GM23338 (cell line): ENCODE measurements around the gene PITPNC1. TPM values are rescaled to one million over a fixed set of nuclear protein-coding genes. Genes with fewer than 3 reads are reported as not detected.

ENCODE experiments used
- ATAC-seq: fragments of 200-7000 bp; cut with Tn5 transposase; 3 replicates; pipeline ENCODE4 v1.9.1; 2020
- DNase-seq: peaks from one replicate; pipeline ENCODE4 v3.0.0-alpha.2; 2015; ENCODE audit warnings: low spot score
- H2AFZ ChIP-seq: fragments of 200-600 bp; sonication (generic); 2 replicates; pipeline ENCODE4 v1.8.0; 2016; ENCODE audit warnings: antibody characterized with exemption, mild to moderate bottlenecking, moderate library complexity
- H3F3A ChIP-seq: fragments of 200-600 bp; sonication (generic); replicated peaks from 2 replicates; pipeline ENCODE4 v1.8.0; 2017; ENCODE audit warnings: antibody characterized with exemption, mixed run types, low read depth
- H3K27ac ChIP-seq: fragments of 200-600 bp; sonication (generic); 2 replicates; pipeline ENCODE4 v1.6.1; 2016; ENCODE audit warnings: low read depth
- H3K27me3 ChIP-seq: fragments of 200-600 bp; sonication (generic); 2 replicates; pipeline ENCODE4 v1.8.0; 2016; ENCODE audit warnings: mild to moderate bottlenecking, mixed run types, moderate library complexity; ENCODE audit not compliant: insufficient read depth
- H3K36me3 ChIP-seq: fragments of 200-600 bp; sonication (generic); 2 replicates; pipeline ENCODE4 v1.8.0; 2016; ENCODE audit warnings: mild to moderate bottlenecking; ENCODE audit not compliant: insufficient read depth
- H3K4me1 ChIP-seq: fragments of 200-600 bp; sonication (generic); 2 replicates; pipeline ENCODE4 v1.8.0; 2016; ENCODE audit warnings: mild to moderate bottlenecking, moderate library complexity; ENCODE audit not compliant: insufficient read depth
- H3K4me2 ChIP-seq: fragments of 200-600 bp; sonication (generic); 2 replicates; pipeline ENCODE4 v1.7.1; 2017; ENCODE audit warnings: mixed run types
- H3K4me3 ChIP-seq: fragments of 200-600 bp; sonication (generic); 2 replicates; pipeline ENCODE4 v1.6.1; 2016; ENCODE audit warnings: mixed run types
- H3K79me2 ChIP-seq: fragments of 200-600 bp; sonication (generic); replicated peaks from 2 replicates; pipeline ENCODE4 v1.8.0; 2017; ENCODE audit warnings: mild to moderate bottlenecking; ENCODE audit not compliant: insufficient read depth
- H3K9me2 ChIP-seq: fragments of 200-600 bp; sonication (generic); 2 replicates; pipeline ENCODE4 v1.8.0; 2017; ENCODE audit not compliant: insufficient read depth
- H4K20me1 ChIP-seq: fragments of 200-600 bp; sonication (generic); replicated peaks from 2 replicates; pipeline ENCODE4 v1.8.0; 2017; ENCODE audit warnings: mild to moderate bottlenecking; ENCODE audit not compliant: insufficient read depth
- H3K27ac Mint-ChIP-seq: 2 replicates; pipeline ENCODE4 v1.8.0; 2020; ENCODE audit warnings: inconsistent platforms, mild to moderate bottlenecking, moderate library complexity, mixed read lengths
- H3K27me3 Mint-ChIP-seq: 3 replicates; pipeline ENCODE4 v1.8.0; 2022; ENCODE audit warnings: low read depth, mild to moderate bottlenecking, moderate library complexity, mixed read lengths, inconsistent platforms; ENCODE audit not compliant: insufficient read depth, poor library complexity
- H3K36me3 Mint-ChIP-seq: 3 replicates; pipeline ENCODE4 v1.8.0; 2021; ENCODE audit warnings: low read depth, mild to moderate bottlenecking, inconsistent platforms, moderate library complexity, mixed read lengths
- H3K4me1 Mint-ChIP-seq: 3 replicates; pipeline ENCODE4 v1.8.0; 2020; ENCODE audit warnings: mild to moderate bottlenecking, inconsistent platforms, mixed read lengths
- H3K4me3 Mint-ChIP-seq: 3 replicates; pipeline ENCODE4 v1.8.0; 2021; ENCODE audit warnings: moderate library complexity, mild to moderate bottlenecking, inconsistent platforms, mixed read lengths
- H3K9me3 Mint-ChIP-seq: 3 replicates; pipeline ENCODE4 v1.8.0; 2020; ENCODE audit warnings: moderate library complexity, mild to moderate bottlenecking, inconsistent platforms, mixed read lengths
- CREB1 ChIP-seq: fragments of 250-450 bp; sonication (Bioruptor Pico); IDR thresholded peaks from 2 replicates; pipeline ENCODE4 v1.5.0; 2020; ENCODE audit warnings: low read depth, mild to moderate bottlenecking, moderate library complexity
- EZH2 ChIP-seq: fragments of 200-600 bp; sonication (generic); IDR thresholded peaks from one replicate; pipeline ENCODE4 v1.8.0; 2017; ENCODE audit warnings: antibody characterized with exemption, mild to moderate bottlenecking, low read depth; ENCODE audit not compliant: unreplicated experiment
- EZH2phosphoT487 ChIP-seq: fragments of 200-600 bp; sonication (generic); IDR thresholded peaks from one replicate; pipeline ENCODE4 v1.8.1; 2018; ENCODE audit warnings: antibody characterized with exemption; ENCODE audit not compliant: unreplicated experiment
- JUNB ChIP-seq: IDR thresholded peaks from one replicate; pipeline ENCODE4 v1.6.1; 2016; ENCODE audit warnings: antibody characterized with exemption; ENCODE audit not compliant: unreplicated experiment
- STAT1 ChIP-seq: IDR thresholded peaks from one replicate; pipeline ENCODE4 v1.6.1; 2016; ENCODE audit warnings: antibody characterized with exemption; ENCODE audit not compliant: unreplicated experiment
- ZNF114 ChIP-seq: fragments of 250-450 bp; sonication (Bioruptor Pico); IDR thresholded peaks from 2 replicates; pipeline ENCODE4 v1.5.0; 2020; ENCODE audit warnings: mild to moderate bottlenecking, moderate library complexity
- ZNF331 ChIP-seq: fragments of 250-450 bp; sonication (Bioruptor Pico); IDR thresholded peaks from 2 replicates; pipeline ENCODE4 v1.5.0; 2020; ENCODE audit warnings: low read depth, mild to moderate bottlenecking, moderate library complexity
- polyA plus RNA-seq: library from polyadenylated mRNA; unstranded; fragments of >200 nt; fragmentation: Nextera tagmentation; extraction: Ambion mirVana; gene quantifications from 2 replicates; pipeline ENCODE4 v1.2.1, GENCODE V29; 2016
- total RNA-seq: library from RNA; depleted of rRNA; stranded (reverse); fragments of >200 nt; shearing (Covaris generic); gene quantifications from 2 replicates; pipeline ENCODE4 v1.2.3, GENCODE V29; 2014
- TF ChIP-seq, protein P1 (sequence below): IDR thresholded peaks from one replicate; pipeline ENCODE4 v1.6.1; 2018; ENCODE audit warnings: antibody characterized with exemption; ENCODE audit not compliant: unreplicated experiment
- TF ChIP-seq, protein P2 (sequence below): IDR thresholded peaks from 2 replicates; pipeline ENCODE4 v1.6.1; 2016; ENCODE audit warnings: antibody characterized with exemption
- TF ChIP-seq, protein P3 (sequence below), 2 experiments: fragments of 200-600 bp in 1 of 2; sonication (generic) in 1 of 2; conservative IDR thresholded peaks; 2 replicates each; pipeline versions ENCODE4 v1.5.1 to v1.6.1; 2016 to 2017; ENCODE audit warnings: antibody characterized with exemption in 2 of 2, low read depth in 2 of 2, mild to moderate bottlenecking in 2 of 2, moderate library complexity in 1 of 2

The PITPNC1 gene
- total and polyA plus RNA-seq, 2 experiments from 2014 or later: 23.0 to 32.6 TPM

DNA sequence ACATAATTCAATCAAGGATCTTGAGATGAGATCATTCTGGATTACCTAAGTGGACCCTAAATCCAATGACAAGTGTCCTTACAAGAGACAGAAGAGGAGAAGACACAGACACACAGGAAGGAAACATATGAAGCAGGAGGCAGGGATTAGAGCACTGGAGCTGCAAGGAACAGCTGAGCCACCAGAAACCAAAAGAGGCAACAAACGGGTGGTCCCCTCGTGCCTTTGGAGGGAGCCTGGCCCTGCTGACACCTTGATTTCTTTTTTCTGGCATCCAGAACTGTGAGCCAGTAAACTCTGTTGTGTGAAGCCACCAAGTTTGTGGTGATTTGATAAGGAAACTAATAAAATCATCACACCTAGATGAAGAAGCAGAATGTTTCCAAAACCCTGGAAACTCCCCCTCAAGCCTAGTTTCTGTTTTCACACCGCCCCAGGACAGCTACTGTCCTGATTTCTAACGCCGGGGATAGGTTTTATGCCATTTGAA is 115.2 kb downstream of the PITPNC1 start (continued):
- TF ChIP-seq, protein P1, sequence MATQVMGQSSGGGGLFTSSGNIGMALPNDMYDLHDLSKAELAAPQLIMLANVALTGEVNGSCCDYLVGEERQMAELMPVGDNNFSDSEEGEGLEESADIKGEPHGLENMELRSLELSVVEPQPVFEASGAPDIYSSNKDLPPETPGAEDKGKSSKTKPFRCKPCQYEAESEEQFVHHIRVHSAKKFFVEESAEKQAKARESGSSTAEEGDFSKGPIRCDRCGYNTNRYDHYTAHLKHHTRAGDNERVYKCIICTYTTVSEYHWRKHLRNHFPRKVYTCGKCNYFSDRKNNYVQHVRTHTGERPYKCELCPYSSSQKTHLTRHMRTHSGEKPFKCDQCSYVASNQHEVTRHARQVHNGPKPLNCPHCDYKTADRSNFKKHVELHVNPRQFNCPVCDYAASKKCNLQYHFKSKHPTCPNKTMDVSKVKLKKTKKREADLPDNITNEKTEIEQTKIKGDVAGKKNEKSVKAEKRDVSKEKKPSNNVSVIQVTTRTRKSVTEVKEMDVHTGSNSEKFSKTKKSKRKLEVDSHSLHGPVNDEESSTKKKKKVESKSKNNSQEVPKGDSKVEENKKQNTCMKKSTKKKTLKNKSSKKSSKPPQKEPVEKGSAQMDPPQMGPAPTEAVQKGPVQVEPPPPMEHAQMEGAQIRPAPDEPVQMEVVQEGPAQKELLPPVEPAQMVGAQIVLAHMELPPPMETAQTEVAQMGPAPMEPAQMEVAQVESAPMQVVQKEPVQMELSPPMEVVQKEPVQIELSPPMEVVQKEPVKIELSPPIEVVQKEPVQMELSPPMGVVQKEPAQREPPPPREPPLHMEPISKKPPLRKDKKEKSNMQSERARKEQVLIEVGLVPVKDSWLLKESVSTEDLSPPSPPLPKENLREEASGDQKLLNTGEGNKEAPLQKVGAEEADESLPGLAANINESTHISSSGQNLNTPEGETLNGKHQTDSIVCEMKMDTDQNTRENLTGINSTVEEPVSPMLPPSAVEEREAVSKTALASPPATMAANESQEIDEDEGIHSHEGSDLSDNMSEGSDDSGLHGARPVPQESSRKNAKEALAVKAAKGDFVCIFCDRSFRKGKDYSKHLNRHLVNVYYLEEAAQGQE: no peak
- TF ChIP-seq, protein P2, sequence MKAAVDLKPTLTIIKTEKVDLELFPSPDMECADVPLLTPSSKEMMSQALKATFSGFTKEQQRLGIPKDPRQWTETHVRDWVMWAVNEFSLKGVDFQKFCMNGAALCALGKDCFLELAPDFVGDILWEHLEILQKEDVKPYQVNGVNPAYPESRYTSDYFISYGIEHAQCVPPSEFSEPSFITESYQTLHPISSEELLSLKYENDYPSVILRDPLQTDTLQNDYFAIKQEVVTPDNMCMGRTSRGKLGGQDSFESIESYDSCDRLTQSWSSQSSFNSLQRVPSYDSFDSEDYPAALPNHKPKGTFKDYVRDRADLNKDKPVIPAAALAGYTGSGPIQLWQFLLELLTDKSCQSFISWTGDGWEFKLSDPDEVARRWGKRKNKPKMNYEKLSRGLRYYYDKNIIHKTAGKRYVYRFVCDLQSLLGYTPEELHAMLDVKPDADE: no peak
- no peak for TF ChIP-seq STAT1

DNA sequence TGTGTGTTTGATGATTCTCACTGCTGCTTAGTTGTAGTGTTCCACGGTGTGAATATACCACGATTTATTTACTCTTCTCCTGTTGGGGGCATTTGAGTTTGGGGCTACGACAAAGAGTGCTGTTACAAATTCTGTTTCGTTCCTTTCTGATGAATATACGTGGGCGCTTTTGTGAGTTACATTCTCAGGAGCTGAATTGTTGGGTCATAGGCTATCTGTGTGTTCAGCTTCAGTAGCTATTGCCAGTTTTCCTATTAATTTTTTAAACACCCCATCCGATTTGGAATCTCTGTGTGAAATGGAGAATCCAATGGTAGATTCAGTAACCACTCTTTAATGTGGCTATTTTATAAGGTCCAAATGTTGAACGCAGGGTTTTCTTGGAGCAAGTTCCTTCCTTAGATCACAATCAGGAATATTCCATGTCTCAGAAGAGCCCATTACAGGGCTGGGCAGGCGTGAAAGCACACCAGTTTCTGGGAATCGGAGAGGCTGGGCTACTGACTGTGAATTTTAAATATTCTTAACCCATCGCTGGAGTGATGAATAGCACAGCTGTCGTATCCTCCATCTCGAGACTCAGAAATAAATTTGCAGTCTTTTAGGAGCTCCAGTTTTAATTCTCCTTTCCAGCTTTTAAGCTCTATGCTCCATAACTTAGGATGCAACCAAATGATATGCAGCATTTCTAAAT is 115.9 kb downstream of the PITPNC1 start:
- H3K27me3 Mint-ChIP-seq: peaks cover 7% of the 10 kb centered on the region
- H3K27ac Mint-ChIP-seq: 0 out of 2 replicates have a peak overlapping the region, but pooled peaks have one; percentile 7
- H3K4me3 Mint-ChIP-seq: no peak overlapping the region
- peaks cover 4% of the 10 kb centered on the region; the same call in 1 of the 3 replicates for H3K9me3 Mint-ChIP-seq
- H3K4me1 ChIP-seq: peaks cover 37% of the 10 kb centered on the region
- no peak overlapping the region for H2AFZ ChIP-seq
- H3K9me2 ChIP-seq: no peaks in the 10 kb centered on the region
- H3K79me2 ChIP-seq: peaks cover 86% of the 10 kb centered on the region
- no peaks in the 10 kb centered on the region for H3K36me3 ChIP-seq
- peaks cover 10% of the 10 kb centered on the region; the same call in 2 of the 3 replicates for H3K36me3 Mint-ChIP-seq
- H3F3A ChIP-seq: no peaks in the 10 kb centered on the region; the same call in 1 of the 2 replicates
- no peak overlapping the region for H3K4me2 ChIP-seq
- H3K4me3 ChIP-seq: no peak overlapping the region
- no peak for ATAC-seq
- no peaks in the 10 kb centered on the region for H3K27me3 ChIP-seq
- no peaks in the 10 kb centered on the region for H4K20me1 ChIP-seq
- peak overlapping the region; percentile 35; the same call in 1 of the 2 replicates for H3K27ac ChIP-seq
- no peak for DNase-seq
- peaks cover 36% of the 10 kb centered on the region for H3K4me1 Mint-ChIP-seq
- TF ChIP-seq, protein P1: no peak
- TF ChIP-seq JUNB (no peak), EZH2phosphoT487 (no peak), ZNF331 (CRISPR knock-in tag) (no peak), STAT1 (no peak), CREB1 (CRISPR knock-in tag) (no peak), EZH2 (no peak), ZNF114 (CRISPR knock-in tag) (no peak)
- TF ChIP-seq, protein P3, sequence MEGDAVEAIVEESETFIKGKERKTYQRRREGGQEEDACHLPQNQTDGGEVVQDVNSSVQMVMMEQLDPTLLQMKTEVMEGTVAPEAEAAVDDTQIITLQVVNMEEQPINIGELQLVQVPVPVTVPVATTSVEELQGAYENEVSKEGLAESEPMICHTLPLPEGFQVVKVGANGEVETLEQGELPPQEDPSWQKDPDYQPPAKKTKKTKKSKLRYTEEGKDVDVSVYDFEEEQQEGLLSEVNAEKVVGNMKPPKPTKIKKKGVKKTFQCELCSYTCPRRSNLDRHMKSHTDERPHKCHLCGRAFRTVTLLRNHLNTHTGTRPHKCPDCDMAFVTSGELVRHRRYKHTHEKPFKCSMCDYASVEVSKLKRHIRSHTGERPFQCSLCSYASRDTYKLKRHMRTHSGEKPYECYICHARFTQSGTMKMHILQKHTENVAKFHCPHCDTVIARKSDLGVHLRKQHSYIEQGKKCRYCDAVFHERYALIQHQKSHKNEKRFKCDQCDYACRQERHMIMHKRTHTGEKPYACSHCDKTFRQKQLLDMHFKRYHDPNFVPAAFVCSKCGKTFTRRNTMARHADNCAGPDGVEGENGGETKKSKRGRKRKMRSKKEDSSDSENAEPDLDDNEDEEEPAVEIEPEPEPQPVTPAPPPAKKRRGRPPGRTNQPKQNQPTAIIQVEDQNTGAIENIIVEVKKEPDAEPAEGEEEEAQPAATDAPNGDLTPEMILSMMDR (conservative IDR thresholded peaks at IDR 0.05; ENCODE audit: low read depth in 2 of 2): no peak
- TF ChIP-seq, protein P2: no peak
